Gastroesophageal sphincter (tissue), 4 donors: ENCODE measurements around the gene NEK1. TPM values are rescaled to one million over a fixed set of nuclear protein-coding genes. Genes with fewer than 3 reads are reported as not detected.
A peak's percentile ranks its signal among the peaks of the same experiment; 100 is the strongest.

Source experiments
- ATAC-seq: fragments of 150-250 bp; one replicate; pipeline ENCODE4 v1.9.1; 2016; ENCODE audit warnings: mild to moderate bottlenecking, moderate library complexity
- H3K27ac ChIP-seq, 4 donors: fragments of 200-600 bp; sonication (generic) in 3 of 4; 1 replicate in 3 of 4; 2 replicates in 1 of 4; pipeline ENCODE4 v1.5.1; 2016 to 2019
- H3K27me3 ChIP-seq: fragments of 200-600 bp; sonication (generic); one replicate; pipeline ENCODE4 v1.5.1; 2019
- H3K36me3 ChIP-seq, 2 donors: fragments of 200-600 bp; sonication (generic); one replicate each; pipeline ENCODE4 v1.5.1; 2019; ENCODE audit warnings: control low read depth in 1 of 2
- H3K4me1 ChIP-seq, 3 donors: fragments of 200-600 bp; sonication (generic); 1 replicate in 2 of 3; 2 replicates in 1 of 3; pipeline ENCODE4 v1.5.1; 2016 to 2019; ENCODE audit warnings: control low read depth in 2 of 3
- H3K4me3 ChIP-seq, 2 donors: fragments of 200-600 bp; sonication (generic); one replicate each; pipeline ENCODE4 v1.5.1; 2019; ENCODE audit warnings: mild to moderate bottlenecking in 1 of 2, moderate library complexity in 1 of 2
- H3K9me3 ChIP-seq, 3 donors: fragments of 200-600 bp; sonication (generic); one replicate each; pipeline ENCODE4 v1.5.1; 2017 to 2019; ENCODE audit warnings: control low read depth in 2 of 3
- CTCF ChIP-seq, 4 experiments: fragments of 200-600 bp in 2 of 4; fragments of 450-650 bp in 2 of 4; sonication (generic) in 1 of 4; IDR thresholded peaks; one replicate each; pipeline ENCODE4 v1.5.1; 2017 to 2019; ENCODE audit warnings: antibody characterized with exemption in 4 of 4, mild to moderate bottlenecking in 2 of 4, moderate library complexity in 2 of 4
- EP300 ChIP-seq: sonication (generic); formaldehyde crosslinking; IDR thresholded peaks from one replicate; pipeline ENCODE4 v1.6.1; 2017; ENCODE audit warnings: antibody characterized with exemption, mild to moderate bottlenecking
- POLR2A ChIP-seq, 2 donors: fragments of 450-650 bp; IDR thresholded peaks; one replicate each; pipeline ENCODE4 v1.6.1; 2017; ENCODE audit warnings: antibody characterized with exemption in 2 of 2, mild to moderate bottlenecking in 2 of 2, moderate library complexity in 1 of 2
- POLR2AphosphoS5 ChIP-seq: sonication (generic); formaldehyde crosslinking; IDR thresholded peaks from one replicate; pipeline ENCODE4 v1.6.1; 2017; ENCODE audit warnings: antibody characterized with exemption
- WGBS, 2 donors: methylation state at CpG; one replicate each; pipeline ENCODE4 v1.1.5; 2018; ENCODE audit warnings: low coverage in 1 of 2; 5-methylcytosine and 5-hydroxymethylcytosine counted together
- total RNA-seq, 4 donors: library from RNA; depleted of rRNA; stranded (reverse); fragments of >200 nt; gene quantifications; one replicate each; pipeline ENCODE4 v1.1.0, GENCODE V29; 2016

The NEK1 gene
- total RNA-seq, 4 donors from 2014 or later = 9.1 to 21.4 (median 12.3) TPM

GRCh38 chr4:169493164-169493524, 119.2 kb downstream of the NEK1 start:
- Histone ChIP-seq H3K27me3 (no peaks in the 10 kb centered on the region), H3K4me3 (no peak overlapping the region), H3K4me1 (no peaks in the 10 kb centered on the region), H3K36me3 (peaks cover 0 to 22% of the 10 kb centered on the region in 2 donors), H3K9me3 (peaks cover 0 to 31% (median 0%) of the 10 kb centered on the region in 3 donors), H3K27ac (no peak overlapping the region)
- 50 to 80% methylated on average over 1 to 2 of the region's 2 CpGs for WGBS, 2 donors
- ATAC-seq = no peak
- TF ChIP-seq POLR2AphosphoS5 (no peak), POLR2A (IDR thresholded peaks at IDR 0.05) (no peak), CTCF (IDR thresholded peaks at IDR 0.05) (no peak), EP300 (no peak)

DNA sequence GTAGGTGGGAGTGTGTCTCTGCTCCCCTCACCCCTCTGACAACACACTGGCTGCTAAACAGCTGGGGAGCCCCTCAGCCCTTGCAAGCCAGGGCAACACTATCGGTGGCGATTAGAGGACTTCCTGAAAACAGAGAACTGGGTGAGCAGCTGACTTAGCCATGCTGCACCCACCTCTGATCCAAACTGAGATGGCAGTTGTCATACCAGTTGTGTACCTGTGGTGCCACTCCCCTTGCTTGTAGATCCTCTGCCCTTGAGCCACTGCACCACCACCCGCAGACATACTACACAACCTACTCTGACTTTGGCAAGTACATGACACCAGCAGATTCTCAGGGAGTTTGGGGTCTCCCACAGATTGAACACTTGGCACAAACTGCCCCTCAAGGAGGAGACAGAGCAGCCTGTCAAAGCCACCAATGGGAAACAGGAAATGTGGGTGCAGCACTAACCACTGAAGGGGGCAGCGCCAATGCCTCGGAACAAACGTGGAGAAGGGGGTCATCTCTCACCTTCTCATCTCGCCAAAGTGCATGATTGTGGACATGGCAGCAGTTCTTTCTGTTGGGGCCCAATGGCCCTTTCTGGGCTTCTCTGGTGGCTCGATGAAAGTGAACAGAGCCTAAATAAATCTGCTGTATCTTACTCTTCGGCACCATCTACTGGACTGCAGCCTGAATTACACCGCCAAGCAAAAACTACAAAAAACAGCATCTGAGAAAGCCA, 119.8 kb downstream of the NEK1 start:
- Histone ChIP-seq H3K9me3 (peaks cover 0 to 31% (median 0%) of the 10 kb centered on the region in 3 donors), H3K4me1 (no peaks in the 10 kb centered on the region), H3K4me3 (no peak overlapping the region), H3K36me3 (peaks cover 0 to 22% of the 10 kb centered on the region in 2 donors), H3K27me3 (no peaks in the 10 kb centered on the region), H3K27ac (no peak overlapping the region)
- ATAC-seq = no peak
- WGBS, 2 donors = 62 to 64% methylated on average over 6 to 10 of the region's 10 CpGs
- TF ChIP-seq CTCF (IDR thresholded peaks at IDR 0.05) (peak in 3 of 4 experiments; percentile 13 to 63 (median 42)), POLR2A (IDR thresholded peaks at IDR 0.05) (no peak), POLR2AphosphoS5 (no peak), EP300 (no peak)

- no peaks in the 10 kb centered on the region for H3K27me3 ChIP-seq
- WGBS, 2 donors = 93 to 100% methylated on average over 1 of the region's 1 CpG
- H3K4me3 ChIP-seq = no peak overlapping the region
- H3K9me3 ChIP-seq = peaks cover 0 to 31% (median 0%) of the 10 kb centered on the region in 3 donors
- no peak for ATAC-seq
- TF ChIP-seq POLR2AphosphoS5 (no peak), POLR2A (IDR thresholded peaks at IDR 0.05) (no peak), EP300 (no peak), CTCF (IDR thresholded peaks at IDR 0.05) (no peak)
- peaks cover 0 to 22% of the 10 kb centered on the region in 2 donors for H3K36me3 ChIP-seq
- H3K4me1 ChIP-seq = no peaks in the 10 kb centered on the region
- no peak overlapping the region for H3K27ac ChIP-seq
These were observed 121.2 kb downstream of the NEK1 start for GRCh38 chr4:169491211-169491610.

DNA sequence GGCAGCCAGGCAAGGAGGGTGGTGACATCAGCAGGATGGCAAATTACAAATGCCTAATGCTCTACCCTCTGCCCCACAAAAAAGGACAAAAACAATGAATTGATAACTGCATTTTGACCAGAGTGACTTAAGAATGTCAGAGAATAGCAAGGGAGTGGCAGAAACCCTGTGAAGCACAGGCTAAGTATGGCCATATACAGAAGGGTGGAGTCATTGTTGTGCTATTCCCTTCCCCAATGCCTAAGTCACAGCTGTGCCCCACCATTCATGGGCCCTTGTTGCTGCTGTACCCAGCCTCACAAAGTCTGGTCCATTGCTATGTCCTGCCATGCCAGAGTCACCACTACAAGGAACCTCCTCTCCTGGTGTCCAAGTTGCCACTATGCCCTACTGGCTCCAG, 123.1 kb downstream of the NEK1 start:
- Histone ChIP-seq H3K4me3 (no peak overlapping the region), H3K36me3 (peaks cover 0 to 22% of the 10 kb centered on the region in 2 donors), H3K4me1 (no peaks in the 10 kb centered on the region), H3K9me3 (peaks cover 0 to 25% (median 0%) of the 10 kb centered on the region in 3 donors), H3K27ac (no peak overlapping the region), H3K27me3 (no peaks in the 10 kb centered on the region)
- TF ChIP-seq EP300 (no peak), POLR2AphosphoS5 (no peak), POLR2A (IDR thresholded peaks at IDR 0.05) (no peak), CTCF (IDR thresholded peaks at IDR 0.05) (no peak)
- ATAC-seq = no peak
